Right cardiac atrium (tissue), 5 donors: ENCODE measurements around the gene NAT8L. TPM values are rescaled to one million over a fixed set of nuclear protein-coding genes. Genes with fewer than 3 reads are reported as not detected.
"Not testable (repeated sequence)": the region's sequence is repeated elsewhere in the genome, so short reads cannot be mapped to it uniquely, and the experiment has no call there.

ENCODE experiments used
- ATAC-seq, 2 donors: fragments of 200-7000 bp; cut with Tn5 transposase; one replicate each; pipeline versions ENCODE4 v1.8.0 to v1.9.1; 2020; ENCODE audit warnings: moderate library complexity in 2 of 2, mild to moderate bottlenecking in 1 of 2
- DNase-seq, 3 donors: peaks; one replicate each; pipeline ENCODE4 v3.0.0-alpha.2; 2020
- H3K27ac ChIP-seq: one replicate; pipeline ENCODE4 v1.5.1; 2013; ENCODE audit warnings: mild to moderate bottlenecking, low read length, control low read depth, moderate library complexity
- H3K27me3 ChIP-seq: one replicate; pipeline ENCODE4 v1.6.1; 2013; ENCODE audit not compliant: control insufficient read depth, insufficient read depth
- H3K4me1 ChIP-seq: one replicate; pipeline ENCODE4 v1.6.1; 2013; ENCODE audit warnings: low read length; ENCODE audit not compliant: control insufficient read depth, insufficient read depth
- H3K4me3 ChIP-seq: one replicate; pipeline ENCODE4 v1.5.1; 2013; ENCODE audit warnings: low read length, control low read depth
- H3K9me3 ChIP-seq: one replicate; pipeline ENCODE4 v1.6.1; 2013; ENCODE audit warnings: low read length; ENCODE audit not compliant: control insufficient read depth
- WGBS: extraction: QIAGEN DNeasy Blood & Tissue Kit; methylation state at CpG from one replicate; pipeline ENCODE4 v1.1.7; 2013; 5-methylcytosine and 5-hydroxymethylcytosine counted together
- intact Hi-C, 4 donors: fragments of 100-400 bp; cut with DNase I; formaldehyde crosslinking; loops; one replicate each; pipeline versions ENCODE4 v1.11.0 to v1.14.0; 2022 to 2023
- long read RNA-seq, 4 donors: library from polyadenylated mRNA; unstranded; transcript quantifications; one replicate each; pipeline ENCODE4 v2.0.0, GENCODE V29; 2020 to 2021
- polyA plus RNA-seq: library from polyadenylated mRNA; stranded (reverse); fragments of 200-250 nt; gene quantifications from one replicate; pipeline ENCODE4 v1.2.3, GENCODE V29; 2013
- total RNA-seq, 4 donors: library from RNA; stranded (reverse); fragmentation: NEBNext Ultra II Directional; extraction: Animal tissue kit (Norgen Biotek cat#: 25700); gene quantifications; one replicate each; pipeline ENCODE4 v1.2.1, GENCODE V29; 2021
- donor health status: healthy with polysubstance abuse.
- donor health status: DM: no; HTN: yes; CAD: no.
- donor health status: DM: no; HTN: no; CAD: no.
- donor health status: DM: no; HTN: yes; CAD: no; lungs with severe emphysema.
- donor health status: DM: yes; HTN: yes; CAD: no.

Gene NAT8L
- 1 to 10 TPM; 2.9 to 5.2 (median 3.6) TPM for total RNA-seq
- polyA plus RNA-seq, result 2.8 TPM
- long read RNA-seq, donor 1, partial matches to known transcripts, result 0 of 11 reads
- long read RNA-seq, donor 1, other reads (novel, unspliced or antisense), result 11 of 11 reads
- long read RNA-seq, donor 2, full-length matches to known transcripts, result 4 of 19 reads
- long read RNA-seq, donor 2, partial matches to known transcripts, result 15 of 19 reads
- long read RNA-seq, donor 2, other reads (novel, unspliced or antisense), result 0 of 19 reads
- long read RNA-seq, donor 3, partial matches to known transcripts, result 0 of 4 reads
- long read RNA-seq, donor 3, other reads (novel, unspliced or antisense), result 4 of 4 reads
- long read RNA-seq, donor 4, partial matches to known transcripts, result 0 of 7 reads
- long read RNA-seq, donor 4, other reads (novel, unspliced or antisense), result 7 of 7 reads

GRCh38 chr4:2059046-2059725 is at the start of gene NAT8L:
NAT8L (plus strand) TSS chr4:2059327; CDS start chr4:2059512, 185 bp downstream.
- Histone ChIP-seq H3K9me3 (no peaks in the 10 kb centered on the region), H3K4me1 (no peaks in the 10 kb centered on the region), H3K27ac (no peak within 1 kb of the TSS), H3K27me3 (no peaks in the 10 kb centered on the region), H3K4me3 (peak within 1 kb of the TSS; percentile 70)
- under 1% methylated on average over 119 of the region's 119 CpGs for WGBS
- DNase-seq (peak in 2 of 3 donors; percentile 71 to 73), ATAC-seq (peak in 1 of 2 donors; percentile 28)
- intact Hi-C loops, result no loop called here

DNA sequence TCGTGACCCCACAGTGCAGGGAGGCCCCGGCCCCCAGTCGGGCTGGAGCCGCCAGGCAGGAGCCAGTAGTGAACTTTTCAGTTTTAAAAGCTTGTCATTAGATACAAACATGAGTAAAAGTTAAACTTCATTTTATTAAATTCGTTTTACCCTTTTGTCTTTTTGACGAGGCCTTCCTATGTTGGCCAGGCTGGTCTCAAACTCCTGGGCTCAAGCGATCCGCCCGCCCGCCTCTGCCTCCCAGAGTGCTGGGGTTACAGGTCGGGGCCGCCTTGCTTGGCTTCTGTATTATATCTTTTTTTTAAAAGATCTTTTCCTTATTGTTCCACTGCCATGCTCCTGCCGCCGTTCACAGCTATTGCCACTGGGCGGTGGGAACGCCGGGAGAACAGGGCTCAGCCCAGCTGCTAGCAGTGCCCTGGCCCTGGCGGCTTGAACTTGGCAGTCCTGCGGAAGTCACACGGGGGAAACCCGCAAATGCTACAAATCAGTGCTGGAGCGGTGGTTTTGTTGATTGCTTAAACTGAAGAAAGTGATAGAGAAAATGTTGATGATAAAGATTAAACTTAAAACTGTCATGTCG is 49.4 kb upstream of the NAT8L start:
- Histone ChIP-seq H3K4me1 (peaks cover 8% of the 10 kb centered on the region), H3K27me3 (no peaks in the 10 kb centered on the region), H3K27ac (peak overlapping the region; percentile 86), H3K4me3 (peak overlapping the region; percentile 44), H3K9me3 (no peaks in the 10 kb centered on the region)
- DNase-seq, result peak; percentile 60 to 83 (median 79)
- 6% methylated on average over 23 of the region's 23 CpGs for WGBS
- intact Hi-C loops, result no loop called here
- ATAC-seq, result peak; percentile 64 to 67

DNA sequence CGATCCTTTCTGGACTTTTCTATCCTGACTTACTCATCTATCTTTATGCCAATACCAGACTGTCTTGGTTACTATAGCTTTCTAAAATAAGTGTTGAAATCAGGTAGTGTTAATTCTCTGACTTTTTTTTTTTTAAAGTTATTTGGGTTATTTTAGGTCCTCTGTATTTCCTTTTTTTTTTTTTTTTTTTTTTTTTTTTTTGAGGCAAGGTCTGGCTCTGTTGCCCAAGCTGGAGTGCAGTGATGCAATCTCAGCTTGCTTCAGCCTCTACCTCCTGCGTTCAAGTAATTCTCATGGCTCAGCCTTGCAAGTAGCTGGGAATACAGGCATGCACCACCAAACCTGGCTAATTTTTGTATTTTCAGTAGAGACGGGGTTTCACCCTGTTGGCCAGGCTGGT is 47.5 kb upstream of the NAT8L start:
- Histone ChIP-seq H3K9me3 (no peaks in the 10 kb centered on the region), H3K27ac (no peak overlapping the region), H3K27me3 (no peaks in the 10 kb centered on the region), H3K4me1 (peaks cover 4% of the 10 kb centered on the region), H3K4me3 (no peak overlapping the region)
- ATAC-seq, result no peak
- intact Hi-C loops, result no loop called here
- no peak for DNase-seq
- 79% methylated on average over 3 of the region's 3 CpGs for WGBS

- DNase-seq (no peak), ATAC-seq (no peak)
- no peaks in the 10 kb centered on the region for H3K27me3 ChIP-seq
- intact Hi-C loops, result no loop called here
- no peak overlapping the region for H3K4me3 ChIP-seq
- H3K4me1 ChIP-seq, result no peaks in the 10 kb centered on the region
- 83% methylated on average over 4 of the region's 4 CpGs for WGBS
- H3K27ac ChIP-seq, result no peak overlapping the region
- H3K9me3 ChIP-seq, result no peaks in the 10 kb centered on the region
These were observed 44.1 kb upstream of the NAT8L start for GRCh38 chr4:2015008-2015407.

- ATAC-seq, result not testable (repeated sequence)
These were observed 37.6 kb upstream of the NAT8L start for GRCh38 chr4:2021358-2022018.

DNA sequence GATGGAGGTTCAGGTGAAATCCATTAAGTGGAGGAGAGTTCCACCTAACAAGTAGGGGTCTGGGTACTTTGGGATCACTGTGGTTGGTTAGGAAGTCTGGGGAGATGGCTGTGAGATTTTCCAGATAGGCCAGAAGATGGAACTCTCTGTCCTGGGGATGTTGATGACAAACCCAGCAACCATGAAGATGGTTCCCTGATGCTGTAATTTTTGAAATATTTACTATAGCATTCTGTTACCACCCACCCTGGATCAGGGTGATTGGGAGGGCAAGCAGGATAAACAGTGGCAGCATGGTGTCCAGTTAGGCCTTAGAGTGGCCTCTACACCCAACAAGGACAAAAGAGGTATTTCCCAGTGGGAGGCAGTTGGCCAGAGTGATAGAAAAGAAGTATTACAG is 34.4 kb upstream of the NAT8L start:
- H3K4me3 ChIP-seq, result no peak overlapping the region
- H3K27ac ChIP-seq, result no peak overlapping the region
- H3K27me3 ChIP-seq, result no peaks in the 10 kb centered on the region
- DNase-seq, result no peak
- intact Hi-C loops, result no loop called here
- no peaks in the 10 kb centered on the region for H3K4me1 ChIP-seq
- ATAC-seq, result no peak
- H3K9me3 ChIP-seq, result no peaks in the 10 kb centered on the region

More at GRCh38 chr4:2021358-2022018, 37.6 kb upstream of the NAT8L start:
- H3K9me3 ChIP-seq, H3K27me3 ChIP-seq, intact Hi-C loops, H3K4me3 ChIP-seq, H3K27ac ChIP-seq, H3K4me1 ChIP-seq: not testable (repeated sequence)
- peak in 1 of 3 donors; percentile 32 for DNase-seq
- whole genome bisulfite sequencing, result 9% methylated on average over 15 of the region's 15 CpGs

- Histone ChIP-seq H3K27me3 (no peaks in the 10 kb centered on the region), H3K4me1 (no peaks in the 10 kb centered on the region), H3K27ac (no peak overlapping the region), H3K4me3 (no peak overlapping the region), H3K9me3 (no peaks in the 10 kb centered on the region)
- DNase-seq, result no peak
- intact Hi-C loops, result no loop called here
- no peak for ATAC-seq
These were observed 33.3 kb upstream of the NAT8L start for GRCh38 chr4:2025817-2026216.

DNA sequence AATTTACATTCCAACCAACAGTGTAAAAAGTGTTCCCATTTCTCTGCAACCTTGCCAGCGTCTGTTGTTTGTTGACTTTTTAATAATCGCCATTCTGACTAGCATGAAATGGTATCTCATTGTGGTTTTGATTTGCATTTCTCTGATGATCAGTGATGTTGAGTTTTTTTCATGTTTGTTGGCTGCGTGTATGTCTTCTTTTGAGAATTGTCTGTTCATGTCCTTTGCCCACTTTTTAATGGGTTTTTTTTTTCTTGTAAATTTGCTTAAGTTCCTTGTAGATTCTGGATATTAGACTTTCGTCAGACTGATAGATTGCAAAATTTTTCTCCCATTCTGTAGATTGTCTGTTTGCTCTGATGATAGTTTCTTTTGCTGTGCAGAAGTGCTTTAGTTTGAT is 32.0 kb upstream of the NAT8L start:
- H3K9me3 ChIP-seq, H3K27me3 ChIP-seq, intact Hi-C loops, DNase-seq, H3K4me1 ChIP-seq, ATAC-seq, H3K4me3 ChIP-seq, H3K27ac ChIP-seq: not testable (repeated sequence)
- WGBS, result 90% methylated on average over 4 of the region's 4 CpGs

- H3K27me3 ChIP-seq, DNase-seq, intact Hi-C loops: not testable (repeated sequence)
These were observed 28.0 kb upstream of the NAT8L start for GRCh38 chr4:2031161-2031560.

DNA sequence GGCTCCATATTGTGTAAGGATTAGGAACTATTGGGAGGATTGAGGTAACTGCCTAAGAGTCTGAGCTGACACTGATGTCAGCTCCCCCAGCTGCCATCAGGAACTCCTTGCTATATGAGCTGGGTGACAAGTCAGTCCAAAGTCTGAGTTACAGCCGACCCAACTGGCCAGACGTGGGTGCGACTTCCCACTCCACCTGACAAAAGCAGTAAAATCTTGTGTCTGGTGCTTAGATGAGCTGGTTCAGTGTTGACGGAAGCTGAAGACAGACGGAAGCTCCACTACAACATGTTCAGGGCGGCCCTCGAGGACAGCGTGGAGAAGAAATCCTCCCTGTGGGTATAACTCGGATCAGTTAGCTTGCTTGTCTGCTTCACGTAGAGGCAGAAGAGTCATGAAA is 22.8 kb upstream of the NAT8L start:
- Histone ChIP-seq H3K27ac (no peak overlapping the region), H3K27me3 (no peaks in the 10 kb centered on the region), H3K4me3 (no peak overlapping the region), H3K9me3 (no peaks in the 10 kb centered on the region), H3K4me1 (no peaks in the 10 kb centered on the region)
- intact Hi-C loops, result no loop called here
- 90% methylated on average over 10 of the region's 10 CpGs for WGBS
- ATAC-seq (no peak), DNase-seq (no peak)

More at GRCh38 chr4:2031161-2031560, 28.0 kb upstream of the NAT8L start:
- not testable (repeated sequence) for H3K4me1 ChIP-seq, ATAC-seq, H3K27ac ChIP-seq, H3K9me3 ChIP-seq, H3K4me3 ChIP-seq

- H3K27me3 ChIP-seq, result no peaks in the 10 kb centered on the region
- no peaks in the 10 kb centered on the region for H3K9me3 ChIP-seq
- intact Hi-C loops, result no loop called here
- H3K4me1 ChIP-seq, result no peaks in the 10 kb centered on the region
- 64% methylated on average over 7 of the region's 7 CpGs for WGBS
- ATAC-seq (no peak), DNase-seq (no peak)
- H3K4me3 ChIP-seq, result no peak overlapping the region
- H3K27ac ChIP-seq, result no peak overlapping the region
These were observed 22.3 kb upstream of the NAT8L start for GRCh38 chr4:2036866-2037265.
